GM10248 (cell line): ENCODE measurements around the gene PDE6A.
A peak's percentile ranks its signal among the peaks of the same experiment; 100 is the strongest.
"Not testable (repeated sequence)": the region's sequence is repeated elsewhere in the genome, so short reads cannot be mapped to it uniquely, and the experiment has no call there.

Experiments used
- CTCF ChIA-PET: fragments of 300-600 bp; sonication (Branson Sonifier 250); formaldehyde crosslinking; extraction: SDS; loops from one replicate; lab custom pipeline; 2021; ENCODE audit warnings: antibody characterized with exemption; lab: Yijun Ruan, JAX
- POLR2A ChIA-PET: fragments of 350-650 bp; sonication (Branson Sonifier 250); formaldehyde crosslinking; extraction: SDS; loops from one replicate; lab custom pipeline; 2020; ENCODE audit warnings: antibody characterized with exemption; lab: Yijun Ruan, JAX
- DNase-seq: peaks from one replicate; pipeline ENCODE4 v3.0.0; 2012; ENCODE audit errors: extremely low spot score
- CTCF ChIP-seq: IDR thresholded peaks from 2 replicates; pipeline ENCODE4 v1.5.1; 2012; ENCODE audit warnings: mild to moderate bottlenecking, low read depth; ENCODE audit errors: extremely low read depth, missing control alignments, control extremely low read depth

The PDE6A gene

GRCh38 chr5:149869411-149869821 is 75.2 kb downstream of the PDE6A start:
- ChIA-PET POLR2A (no interaction called here), CTCF (interaction anchor here (1.7 kb wide), 1 partner anchor 16 kb away, joined by 11 read pairs; no protein-coding TSS in a partner anchor)

GRCh38 chr5:149865746-149866145 is 78.8 kb downstream of the PDE6A start:
- no peak for DNase-seq
- ChIA-PET CTCF (interaction anchor here (1.0 to 3.2 kb wide), 2 partner anchors 13 to 229 kb away, joined by 3 to 17 read pairs; no protein-coding TSS in a partner anchor), POLR2A (no interaction called here)
- TF ChIP-seq CTCF = no peak

More at GRCh38 chr5:149869411-149869821, 75.2 kb downstream of the PDE6A start:
- no peak for TF ChIP-seq CTCF
- DNase-seq = no peak

- no peak for DNase-seq
- POLR2A ChIA-PET = no interaction called here
Measured at GRCh38 chr5:149863830-149864229, 80.8 kb downstream of the PDE6A start.

GRCh38 chr5:149863176-149863575 is 81.4 kb downstream of the PDE6A start:
- DNase-seq = no peak
- no peak for TF ChIP-seq CTCF
- POLR2A ChIA-PET = no interaction called here
- CTCF ChIA-PET = interaction anchor here (1.3 to 3.2 kb wide), 3 partner anchors 8 to 35 kb away, joined by 3 to 17 read pairs (median 6); no protein-coding TSS in a partner anchor

More at GRCh38 chr5:149863830-149864229, 80.8 kb downstream of the PDE6A start:
- CTCF ChIA-PET = interaction anchor here (1.3 to 3.2 kb wide), 3 partner anchors 9 to 36 kb away, joined by 3 to 17 read pairs (median 6); no protein-coding TSS in a partner anchor
- no peak for TF ChIP-seq CTCF

- ChIA-PET CTCF (interaction anchor here (0.8 to 16.4 kb wide), 10 partner anchors 9 to 490 kb away, joined by 3 to 225 read pairs (median 4); no protein-coding TSS in a partner anchor), POLR2A (no interaction called here)
- peak; percentile 66 for DNase-seq
- TF ChIP-seq CTCF = no peak
Measured at GRCh38 chr5:149860801-149861322, 83.7 kb downstream of the PDE6A start.

GRCh38 chr5:149859746-149860145 is 84.8 kb downstream of the PDE6A start:
- POLR2A ChIA-PET = no interaction called here
- CTCF ChIA-PET = interaction anchor here (0.8 to 16.4 kb wide), 5 partner anchors 7 to 241 kb away, joined by 4 to 225 read pairs (median 9); no protein-coding TSS in a partner anchor

GRCh38 chr5:149858481-149858880 is 86.1 kb downstream of the PDE6A start:
- POLR2A ChIA-PET, DNase-seq: not testable (repeated sequence)
- CTCF ChIA-PET = interaction anchor here (0.8 to 48.3 kb wide), 3 partner anchors 42 to 219 kb away, joined by 3 to 1145 read pairs (median 225); no protein-coding TSS in a partner anchor

More at GRCh38 chr5:149859746-149860145, 84.8 kb downstream of the PDE6A start:
- TF ChIP-seq CTCF = no peak
- DNase-seq = no peak
